H1 (cell line): ENCODE measurements around the gene NEK10. TPM values are rescaled to one million over a fixed set of nuclear protein-coding genes. Genes with fewer than 3 reads are reported as not detected.

Experiments
- ATF2 ChIP-seq: IDR thresholded peaks from 2 replicates; pipeline ENCODE4 v1.6.1; 2012; ENCODE audit warnings: low read length, inconsistent platforms
- EGR1 ChIP-seq: IDR thresholded peaks from 2 replicates; pipeline ENCODE4 v1.6.1; 2011; ENCODE audit warnings: low read depth, low read length, borderline replicate concordance
- HDAC2 ChIP-seq, 2 experiments: fragments of 300-600 bp in 1 of 2; sonication (generic) in 1 of 2; IDR thresholded peaks; 2 replicates each; pipeline ENCODE4 v1.6.1; 2011 to 2012; ENCODE audit warnings: low read depth in 2 of 2, low read length in 2 of 2, mild to moderate bottlenecking in 2 of 2, moderate library complexity in 2 of 2, borderline replicate concordance in 1 of 2, inconsistent platforms in 1 of 2
- HDAC6 ChIP-seq: IDR thresholded peaks from one replicate; pipeline ENCODE4 v1.7.1; 2012; ENCODE audit warnings: low read depth, mild to moderate bottlenecking, inconsistent platforms, low read length, moderate library complexity
- TCF12 ChIP-seq: IDR thresholded peaks from 2 replicates; pipeline ENCODE4 v1.6.1; 2011; ENCODE audit warnings: low read depth, mild to moderate bottlenecking, low read length
- polyA plus RNA-seq, 7 experiments: library from polyadenylated mRNA; depleted of rRNA in 3 of 7; stranded (reverse) in 5 of 7; unstranded in 2 of 7; fragments of >200 nt in 5 of 7; fragments of 200-250 nt in 2 of 7; gene quantifications; 1 replicate in 5 of 7; 2 replicates in 1 of 7; 4 replicates in 1 of 7; pipeline versions ENCODE4 v1.2.1 to v1.2.3, GENCODE V29; 2011 to 2013; ENCODE audit warnings: missing spikeins in 2 of 7, mixed read lengths in 2 of 7
- total RNA-seq: library from RNA; stranded (reverse); fragmentation: NEBNext Ultra II Directional; extraction: Animal tissue kit (Norgen Biotek cat#: 25700); gene quantifications from 2 replicates; pipeline ENCODE4 v1.2.1, GENCODE V29; 2021

NEK10 gene
- total and polyA plus RNA-seq, 2 of the 8 experiments (the other 6 are each of a cell fraction or from before 2014, with no cell fraction given): 0.18 to 0.50 TPM

GRCh38 chr3:27115352-27115751 lies 253.8 kb downstream of the NEK10 start (continued):
- TF ChIP-seq TCF12: no peak
- TF ChIP-seq HDAC6: no peak
- TF ChIP-seq ATF2: no peak
- TF ChIP-seq HDAC2 (IDR thresholded peaks at IDR 0.05; ENCODE audit: borderline replicate concordance in 1 of 2, low read depth in 2 of 2, low read length in 2 of 2): no peak
- TF ChIP-seq EGR1: no peak
